Esophagus muscularis mucosa (tissue), 3 donors: ENCODE measurements around the gene OTOF.

Experiments
- EP300 ChIP-seq: sonication (generic); formaldehyde crosslinking; IDR thresholded peaks from one replicate; pipeline ENCODE4 v1.6.1; 2017; ENCODE audit warnings: antibody characterized with exemption
- TF ChIP-seq, protein P1 (sequence below), 3 experiments: fragments of 200-600 bp in 2 of 3; fragments of 450-650 bp in 1 of 3; sonication (generic) in 2 of 3; IDR thresholded peaks; one replicate each; pipeline ENCODE4 v1.5.1; 2017 to 2019; ENCODE audit warnings: antibody characterized with exemption in 3 of 3, mild to moderate bottlenecking in 2 of 3, moderate library complexity in 1 of 3

GRCh38 chr2:26462511-26463243, 15.2 kb downstream of the OTOF start:
- TF ChIP-seq, protein P1, sequence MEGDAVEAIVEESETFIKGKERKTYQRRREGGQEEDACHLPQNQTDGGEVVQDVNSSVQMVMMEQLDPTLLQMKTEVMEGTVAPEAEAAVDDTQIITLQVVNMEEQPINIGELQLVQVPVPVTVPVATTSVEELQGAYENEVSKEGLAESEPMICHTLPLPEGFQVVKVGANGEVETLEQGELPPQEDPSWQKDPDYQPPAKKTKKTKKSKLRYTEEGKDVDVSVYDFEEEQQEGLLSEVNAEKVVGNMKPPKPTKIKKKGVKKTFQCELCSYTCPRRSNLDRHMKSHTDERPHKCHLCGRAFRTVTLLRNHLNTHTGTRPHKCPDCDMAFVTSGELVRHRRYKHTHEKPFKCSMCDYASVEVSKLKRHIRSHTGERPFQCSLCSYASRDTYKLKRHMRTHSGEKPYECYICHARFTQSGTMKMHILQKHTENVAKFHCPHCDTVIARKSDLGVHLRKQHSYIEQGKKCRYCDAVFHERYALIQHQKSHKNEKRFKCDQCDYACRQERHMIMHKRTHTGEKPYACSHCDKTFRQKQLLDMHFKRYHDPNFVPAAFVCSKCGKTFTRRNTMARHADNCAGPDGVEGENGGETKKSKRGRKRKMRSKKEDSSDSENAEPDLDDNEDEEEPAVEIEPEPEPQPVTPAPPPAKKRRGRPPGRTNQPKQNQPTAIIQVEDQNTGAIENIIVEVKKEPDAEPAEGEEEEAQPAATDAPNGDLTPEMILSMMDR (IDR thresholded peaks at IDR 0.05) = peak in 1 of 3 experiments; percentile 37
- no peak for TF ChIP-seq EP300
